SW 1271 (cell line): ENCODE measurements around the gene SLC66A2.
A peak's percentile ranks its signal among the peaks of the same experiment; 100 is the strongest.

Source experiments
- DNase-seq, 2 experiments: peaks; one replicate each; lab custom pipeline; 2025; lab: John Stamatoyannopoulos, UW

Gene SLC66A2

DNA sequence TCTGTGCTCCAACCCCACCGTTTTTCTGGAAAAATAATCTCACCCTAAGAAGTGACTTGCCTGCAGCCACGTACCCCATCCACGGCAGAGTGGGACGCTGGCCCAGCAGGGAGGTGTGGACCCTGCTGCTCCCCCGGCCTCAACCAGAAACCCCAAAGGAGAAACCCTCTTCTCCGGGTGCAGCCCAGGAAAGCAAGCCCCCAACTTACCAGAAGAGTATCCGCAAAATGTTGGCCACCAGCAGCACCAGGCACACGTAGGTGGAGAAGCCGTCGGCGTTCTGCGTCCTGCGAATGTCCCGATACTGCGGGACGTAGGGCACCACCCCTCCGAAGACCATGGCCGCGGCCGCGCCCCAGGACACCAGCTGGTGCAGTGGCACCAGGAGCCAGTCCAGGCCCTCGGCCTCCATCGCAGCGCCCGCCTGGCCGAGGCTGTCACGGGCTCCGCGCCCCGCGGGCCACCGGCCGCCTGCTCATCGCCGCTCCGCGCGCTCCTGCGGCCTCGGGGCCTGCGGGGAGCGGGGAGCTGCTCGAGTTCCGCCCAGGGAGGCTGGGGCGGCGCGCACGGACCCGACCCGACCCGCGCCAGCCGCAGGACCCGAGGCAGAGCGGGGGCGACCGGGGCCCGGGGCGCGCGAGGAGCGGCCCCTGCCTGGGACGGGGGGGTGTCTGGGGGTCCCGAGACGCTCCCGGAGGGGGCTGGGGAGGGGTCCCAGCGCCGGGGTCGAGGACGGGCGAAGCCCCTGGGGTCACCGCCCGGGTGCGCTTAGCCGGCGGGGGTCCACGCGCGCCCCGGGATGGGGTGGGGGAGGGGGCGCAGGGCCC lies 725 bp downstream of the SLC66A2 start:
- DNase-seq = peak in 1 of 2 experiments; percentile 33

DNA sequence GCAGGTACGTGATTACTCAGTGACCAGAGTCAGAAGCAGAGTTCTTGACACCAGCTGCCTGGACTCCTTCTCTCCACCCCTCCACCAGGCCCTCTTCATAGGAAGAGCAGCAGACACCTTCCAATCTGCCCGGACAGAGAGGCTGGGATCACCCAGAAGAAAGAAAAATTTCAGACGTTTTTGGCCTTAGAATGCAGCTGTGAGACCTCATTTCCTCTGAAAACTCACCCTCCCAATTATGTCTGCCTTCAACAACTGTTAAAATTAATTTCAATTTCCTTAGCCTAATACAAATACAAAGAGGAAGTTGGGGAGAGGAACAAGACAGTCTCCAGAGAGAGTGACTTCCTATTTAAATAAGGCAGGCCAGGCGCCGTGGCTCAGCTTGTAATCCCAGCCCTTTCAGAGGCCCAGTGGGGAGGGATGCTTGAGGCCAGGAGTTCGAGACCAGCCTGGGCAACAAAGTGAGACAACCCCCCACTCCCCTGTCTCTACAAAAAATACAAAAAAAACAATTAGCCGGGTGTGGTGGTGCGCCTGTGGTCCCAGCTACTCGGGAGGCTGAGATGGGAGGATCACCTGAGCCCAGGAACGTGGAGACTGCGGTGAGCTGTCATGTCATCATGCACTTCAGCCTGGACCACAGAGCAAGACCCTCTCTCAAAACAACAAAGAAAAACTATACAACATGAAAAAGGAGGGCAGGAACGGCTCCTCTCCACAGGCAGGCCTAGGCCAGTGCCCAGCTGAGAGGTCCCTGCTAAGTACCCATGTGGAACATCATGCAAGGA lies 1.6 kb downstream of the SLC66A2 start:
- no peak for DNase-seq

DNA sequence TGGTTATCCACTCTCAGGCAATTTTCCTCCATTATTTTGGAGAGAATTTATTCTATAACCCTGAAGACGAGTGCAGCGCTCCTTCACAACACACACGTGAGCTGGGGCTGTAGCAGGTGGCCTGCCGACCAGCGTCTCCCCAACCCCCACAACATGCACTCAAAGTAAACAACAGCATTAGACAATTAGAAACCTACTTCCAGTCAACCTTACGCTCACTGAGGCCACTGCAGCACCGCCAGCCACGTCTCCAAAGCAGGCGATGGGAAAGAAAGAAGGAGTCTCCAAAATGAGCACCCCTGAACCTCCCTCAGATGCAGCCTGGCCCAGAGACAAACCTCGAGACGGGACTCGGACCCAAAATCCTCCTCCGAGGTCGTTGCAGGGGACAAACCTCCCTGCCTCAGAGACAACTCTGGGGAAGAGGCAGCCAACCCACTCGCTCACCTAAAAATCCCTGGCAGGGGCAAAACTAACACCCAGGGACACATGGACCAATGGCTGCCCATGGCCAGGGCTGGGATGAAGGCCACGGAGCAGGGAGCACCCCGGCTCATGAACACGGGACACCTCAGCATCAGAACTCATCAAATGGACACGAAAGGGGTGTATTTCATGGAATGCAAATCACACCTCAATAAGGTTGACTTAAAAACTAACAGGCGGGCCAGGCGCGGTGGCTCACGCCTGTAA lies 2.6 kb downstream of the SLC66A2 start:
- DNase-seq = no peak

DNA sequence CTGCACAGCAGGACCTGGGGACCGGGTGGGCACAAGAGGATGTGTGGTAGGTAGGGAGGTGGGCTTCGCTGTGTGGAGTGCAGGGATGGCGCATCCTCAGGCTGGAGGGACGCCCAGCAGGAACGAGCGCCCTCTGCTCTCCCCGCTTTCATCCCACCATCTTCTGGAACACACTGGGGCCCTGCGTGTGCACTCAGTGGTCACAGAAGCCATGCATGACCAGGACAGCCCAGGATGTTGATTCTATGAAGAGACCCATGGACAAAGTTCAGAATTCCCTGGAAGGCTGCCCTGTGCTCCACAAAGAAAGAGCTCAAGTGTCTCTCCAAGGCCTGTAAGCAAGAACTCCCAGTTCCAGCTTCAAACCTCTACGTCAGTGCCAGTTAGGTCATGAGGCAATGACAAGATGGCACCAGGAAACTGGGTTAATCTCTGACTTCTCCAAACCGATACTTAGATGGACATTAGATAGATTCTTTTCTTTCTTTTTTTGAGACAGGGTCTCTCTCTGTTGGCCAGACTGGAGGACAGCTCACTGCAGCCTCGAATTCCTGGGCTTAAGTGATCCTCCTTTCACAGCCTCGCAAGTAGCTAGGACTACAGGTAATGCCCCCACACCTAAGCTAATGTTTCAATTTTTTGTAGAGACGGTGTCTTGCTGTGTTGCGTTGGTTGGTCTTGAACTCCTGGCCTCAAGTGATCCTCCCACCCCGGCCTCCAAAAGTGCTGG lies 3.4 kb downstream of the SLC66A2 start:
- DNase-seq = no peak

DNA sequence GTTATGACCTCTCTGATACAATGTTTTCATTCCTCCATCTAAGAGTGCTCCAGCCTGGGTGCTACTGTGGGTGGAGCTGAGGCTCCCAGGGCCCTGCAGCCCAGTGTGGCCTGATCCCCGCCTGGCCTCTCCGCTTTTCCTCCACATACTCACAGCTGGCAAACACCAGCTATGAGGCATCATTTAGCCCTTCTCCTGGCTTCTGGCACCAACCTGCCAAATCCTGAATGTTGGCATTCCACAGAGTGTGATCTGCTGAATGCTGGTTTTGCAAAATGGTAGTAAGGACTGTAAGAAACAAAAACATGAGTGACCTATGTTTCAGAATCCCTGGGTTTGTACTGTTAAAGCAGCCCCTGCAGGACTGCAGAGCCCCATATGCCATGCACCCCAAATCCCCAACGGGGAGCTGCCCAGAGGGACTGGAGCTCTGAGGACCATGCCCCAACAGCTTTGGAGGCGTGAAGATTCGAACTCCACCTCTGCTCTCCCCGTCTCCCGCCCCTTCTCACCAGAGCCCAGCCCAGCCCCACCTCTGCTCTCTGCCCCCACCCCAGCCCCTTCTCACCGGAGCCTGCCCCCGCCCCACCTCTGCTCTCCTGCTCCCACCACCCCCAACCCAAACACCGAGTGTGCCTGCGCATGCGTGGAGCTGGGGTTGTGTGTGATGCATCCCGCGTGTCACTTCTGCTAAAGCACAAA lies 4.2 kb downstream of the SLC66A2 start:
- DNase-seq = no peak

DNA sequence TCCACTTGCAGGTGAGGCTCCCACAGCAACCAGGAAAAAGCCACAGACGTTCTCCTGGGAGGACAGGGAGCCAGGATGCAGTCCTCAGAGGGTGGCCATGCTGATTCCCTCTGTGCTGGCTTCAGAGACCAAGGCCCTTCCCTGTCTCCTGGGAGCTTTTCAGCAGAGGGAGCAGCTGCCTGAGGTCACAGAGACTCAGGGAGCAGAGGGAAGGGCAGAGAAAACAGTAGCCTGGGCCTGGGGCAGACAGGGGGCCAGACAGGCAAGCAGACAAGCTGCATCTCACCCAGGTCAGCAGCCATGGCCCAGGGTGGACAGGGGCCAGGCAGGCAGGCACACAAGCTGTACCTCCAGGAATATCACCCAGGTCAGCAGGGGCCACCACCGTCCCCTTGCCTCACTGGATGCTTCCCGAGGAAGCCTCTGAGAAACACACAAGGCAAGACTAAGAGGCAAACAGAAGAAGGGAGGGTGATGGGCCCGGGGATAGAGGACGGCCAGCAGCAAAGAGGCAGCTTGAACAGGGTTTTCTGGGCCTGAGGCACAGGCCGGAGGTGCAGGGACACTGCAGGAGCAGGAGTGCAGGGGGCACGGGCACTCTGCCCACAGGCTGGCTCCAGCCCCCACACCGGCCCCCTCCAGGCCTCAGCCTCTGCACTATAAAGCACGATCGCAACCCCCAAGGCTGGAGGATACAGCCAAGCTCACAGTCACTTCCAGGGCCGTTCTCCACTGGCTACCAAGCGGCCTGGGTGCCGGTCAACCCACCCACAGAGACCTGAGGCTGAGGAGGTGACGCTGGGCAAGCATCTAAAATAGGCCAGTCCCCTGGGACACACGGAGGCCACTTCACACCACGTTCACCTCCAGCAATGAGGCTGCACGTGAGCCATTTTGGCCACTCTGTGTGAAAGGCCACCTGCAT lies 6.1 kb downstream of the SLC66A2 start:
- no peak for DNase-seq

DNA sequence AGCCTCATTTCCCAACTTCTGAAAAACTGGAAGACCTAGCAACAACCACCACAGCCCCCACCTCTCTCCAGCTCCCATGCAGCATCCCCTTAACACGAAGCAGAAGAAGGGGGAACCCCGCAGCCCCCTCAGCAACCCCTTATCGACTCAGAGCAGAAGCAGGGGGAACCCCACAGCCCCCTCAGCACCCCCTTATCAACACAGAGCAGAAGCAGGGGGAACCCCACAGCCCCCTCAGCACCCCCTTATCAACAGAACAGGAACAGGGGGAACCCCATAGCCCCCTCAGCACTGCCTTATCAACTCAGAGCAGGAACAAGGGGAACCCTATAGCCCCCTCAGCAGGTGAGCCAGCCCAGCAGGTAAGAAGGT lies 6.7 kb downstream of the SLC66A2 start:
- no peak for DNase-seq

DNA sequence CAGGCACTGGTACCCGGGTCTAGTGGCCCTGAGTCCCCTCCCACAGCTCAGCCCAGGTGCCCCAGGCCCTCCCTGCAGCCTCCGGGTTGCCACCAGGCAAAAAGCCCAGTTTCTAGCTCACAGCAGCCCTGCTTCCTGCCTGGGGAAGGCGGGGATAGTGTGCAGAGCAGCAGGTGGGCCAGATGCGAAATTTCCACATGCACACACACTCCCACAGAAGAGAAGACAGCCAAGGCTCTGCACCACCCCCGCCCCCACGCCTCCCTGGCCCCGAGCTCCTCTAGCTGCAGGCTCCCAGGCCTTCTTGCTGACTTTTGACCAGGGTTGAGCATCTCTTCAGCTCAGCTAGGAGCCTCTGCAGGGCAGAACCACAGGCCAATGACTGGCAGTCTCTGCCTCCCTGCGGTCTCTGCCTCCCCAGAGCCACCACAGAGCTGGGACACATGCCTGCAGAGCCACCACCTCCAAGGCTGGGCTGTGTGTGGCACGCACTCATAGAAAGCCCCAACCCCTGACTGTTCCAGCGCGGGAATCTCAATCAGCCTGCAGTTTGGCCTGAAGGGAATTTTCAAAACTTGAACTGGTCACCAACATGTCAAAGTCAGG lies 7.2 kb downstream of the SLC66A2 start:
- no peak for DNase-seq

DNA sequence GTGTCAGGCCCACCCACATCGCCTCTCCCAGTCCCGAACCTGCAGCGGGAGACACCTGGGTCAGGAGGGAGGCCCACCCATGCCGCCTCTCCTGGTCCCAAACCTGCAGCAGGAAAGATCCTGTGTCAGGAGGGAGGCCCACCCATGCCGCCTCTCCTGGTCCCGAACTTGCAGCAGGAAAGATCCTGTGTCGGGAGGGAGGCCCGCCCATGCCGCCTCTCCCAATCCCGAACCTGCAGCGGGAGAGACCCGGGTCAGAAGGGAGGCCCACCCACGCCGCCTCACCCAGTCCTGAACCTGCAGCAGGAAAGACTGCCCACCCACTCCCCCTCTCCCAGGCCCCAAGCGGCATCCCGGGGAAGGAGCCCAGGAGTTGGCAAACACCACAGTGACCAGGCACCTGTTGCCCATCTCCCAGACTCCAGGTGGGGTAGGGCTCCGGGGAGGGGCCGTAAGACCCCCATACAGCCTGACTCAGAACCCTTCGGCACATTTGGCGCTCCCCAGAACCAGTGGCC lies 7.8 kb downstream of the SLC66A2 start:
- no peak for DNase-seq

DNA sequence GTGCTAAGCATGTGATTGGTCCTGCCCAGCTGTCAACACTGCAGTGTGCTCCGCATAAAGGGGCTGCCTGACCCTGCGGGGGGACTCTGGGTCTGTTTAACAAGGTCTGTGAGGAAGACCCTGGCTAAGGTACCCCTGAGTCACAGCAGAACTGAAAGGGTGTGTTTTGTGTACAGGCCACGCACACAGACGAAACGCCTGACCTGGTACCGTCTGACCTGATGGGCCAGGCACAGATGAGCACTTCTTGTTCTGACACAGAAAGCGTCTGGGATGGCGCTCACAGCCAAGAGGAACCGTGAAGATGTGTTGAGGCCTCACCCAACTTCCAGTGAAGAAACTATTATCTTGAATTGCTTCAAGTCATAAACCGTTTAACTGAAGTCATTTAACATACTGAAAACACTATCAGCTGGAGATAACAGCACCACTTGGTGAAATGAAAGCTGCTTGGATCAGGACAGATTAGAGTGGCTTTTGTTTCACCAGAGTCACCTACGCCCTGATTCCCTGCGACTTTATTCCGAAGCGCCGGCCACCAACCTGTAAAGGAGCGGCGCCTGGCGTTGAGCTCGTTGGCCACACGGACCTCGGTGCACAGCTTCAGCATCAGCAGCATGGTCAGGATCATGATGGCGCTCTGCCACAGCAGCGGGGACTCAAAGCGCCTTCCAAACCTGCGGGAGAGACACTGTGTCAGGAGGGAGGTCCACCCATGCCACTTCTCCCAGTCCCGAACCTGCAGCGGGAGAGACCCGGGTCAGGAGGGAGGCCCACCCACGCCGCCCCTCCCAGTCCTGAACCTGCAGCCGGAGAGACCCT lies 8.5 kb downstream of the SLC66A2 start:
- no peak for DNase-seq

DNA sequence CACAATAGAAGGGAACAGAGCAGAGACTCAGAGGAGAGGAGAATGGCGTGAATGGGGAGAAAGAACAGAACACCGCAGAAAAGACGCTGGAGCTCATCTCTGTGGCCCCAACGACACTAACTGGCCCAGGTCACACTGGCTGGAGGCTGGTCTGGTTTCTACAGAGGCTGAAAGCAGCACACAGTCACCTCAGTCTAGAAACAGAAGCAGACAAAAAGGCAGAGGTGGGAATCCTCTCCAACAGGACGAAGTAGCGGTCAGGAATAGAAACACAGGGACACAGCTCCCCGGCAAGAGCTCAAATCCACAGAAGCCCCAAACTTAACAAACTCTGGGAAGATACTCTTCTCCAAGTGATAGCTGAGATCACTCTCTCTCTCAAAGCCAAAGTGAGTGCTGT lies 9.2 kb downstream of the SLC66A2 start:
- DNase-seq = no peak

DNA sequence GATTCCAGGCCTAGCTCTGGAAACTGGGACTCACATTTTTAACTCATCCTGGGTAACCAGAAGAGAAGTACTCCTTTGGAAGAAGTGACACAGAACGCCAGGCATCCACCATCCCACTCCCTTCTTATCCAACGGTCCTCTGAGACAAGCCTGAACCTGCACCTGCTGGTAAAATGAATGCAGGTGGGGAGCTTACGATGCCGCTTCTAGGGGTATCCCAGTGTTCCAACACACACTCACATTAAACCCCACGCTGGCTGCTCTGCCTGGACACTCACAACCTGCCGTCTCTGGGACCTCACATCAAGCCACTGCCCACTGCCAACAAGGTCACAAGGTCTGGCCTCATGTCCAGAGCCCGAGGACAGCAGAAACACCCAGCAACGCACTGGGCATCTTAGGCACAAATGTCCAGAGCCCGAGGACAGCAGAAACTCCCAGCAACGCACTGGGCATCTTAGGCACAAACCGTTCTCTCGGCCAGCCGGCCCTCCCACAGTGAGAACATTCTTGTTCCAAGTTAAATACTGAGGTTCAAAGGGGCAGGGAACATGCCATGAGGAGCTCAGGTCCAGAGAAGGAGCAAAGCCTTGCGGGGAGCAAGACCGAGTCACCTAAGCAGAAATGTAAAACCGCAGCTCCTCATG lies 9.9 kb downstream of the SLC66A2 start:
- no peak for DNase-seq

DNA sequence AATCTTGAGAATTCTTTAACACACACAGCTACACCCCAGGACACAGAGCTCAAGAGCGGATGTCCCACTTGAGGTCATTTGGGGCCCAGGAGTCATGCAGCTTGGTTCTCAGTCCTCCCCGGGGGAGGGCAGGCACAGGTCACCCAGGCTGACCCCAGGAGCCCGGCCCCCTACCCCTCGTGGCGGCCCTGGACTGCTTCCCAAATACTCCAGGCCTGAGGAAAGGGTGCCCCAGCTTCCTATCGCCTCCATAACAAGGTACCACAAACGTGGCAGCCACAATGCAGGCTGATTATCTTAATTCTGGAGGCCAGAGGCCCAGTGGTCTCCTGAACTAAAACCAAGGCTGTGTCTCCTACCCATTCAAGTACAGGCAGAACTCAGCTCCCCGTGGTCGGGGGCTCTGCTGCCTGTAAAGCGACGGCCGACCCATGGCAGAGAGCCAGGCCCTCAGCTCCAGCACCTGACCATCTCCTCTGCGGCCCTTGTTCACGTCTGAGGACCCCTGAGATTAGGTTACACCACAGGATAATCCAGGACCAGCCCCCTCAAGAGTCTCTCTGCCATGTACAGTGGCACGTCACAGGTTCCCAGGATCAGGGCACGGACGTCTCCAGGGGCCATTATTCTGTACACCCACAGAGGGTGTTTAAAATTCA lies 10.5 kb downstream of the SLC66A2 start:
- DNase-seq = no peak

DNA sequence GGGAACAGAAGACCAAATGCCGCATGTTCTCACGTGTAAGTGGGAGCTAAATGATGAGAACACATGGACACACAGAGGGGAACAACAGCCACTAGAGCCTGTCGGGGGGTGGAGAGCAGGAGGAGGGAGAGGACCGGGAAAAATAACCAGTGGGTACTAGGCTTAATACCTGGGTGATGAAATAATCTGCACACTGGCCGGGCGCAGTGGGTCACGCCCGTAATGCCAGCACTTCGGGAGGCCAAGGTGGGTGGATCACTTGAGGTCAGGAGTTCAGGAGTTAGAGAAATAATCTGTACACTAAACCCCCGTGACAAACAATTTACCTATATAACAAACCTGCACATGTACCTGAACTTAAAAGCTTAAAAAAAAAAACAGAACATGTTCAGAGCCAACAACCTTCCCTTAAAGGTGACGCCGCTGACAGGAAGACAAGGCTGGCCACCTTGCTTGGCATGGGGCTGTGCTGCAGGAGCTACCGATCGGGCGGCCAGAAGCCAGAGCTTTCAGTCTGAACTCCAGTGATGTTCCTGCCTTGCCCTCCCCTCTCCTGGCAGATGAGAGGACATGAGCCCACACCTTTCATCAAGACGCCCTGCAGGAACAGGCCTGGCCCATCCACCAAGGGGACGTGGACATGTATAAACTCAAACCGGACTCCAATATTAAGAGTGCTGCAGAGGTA lies 11.2 kb downstream of the SLC66A2 start:
- DNase-seq = no peak

DNA sequence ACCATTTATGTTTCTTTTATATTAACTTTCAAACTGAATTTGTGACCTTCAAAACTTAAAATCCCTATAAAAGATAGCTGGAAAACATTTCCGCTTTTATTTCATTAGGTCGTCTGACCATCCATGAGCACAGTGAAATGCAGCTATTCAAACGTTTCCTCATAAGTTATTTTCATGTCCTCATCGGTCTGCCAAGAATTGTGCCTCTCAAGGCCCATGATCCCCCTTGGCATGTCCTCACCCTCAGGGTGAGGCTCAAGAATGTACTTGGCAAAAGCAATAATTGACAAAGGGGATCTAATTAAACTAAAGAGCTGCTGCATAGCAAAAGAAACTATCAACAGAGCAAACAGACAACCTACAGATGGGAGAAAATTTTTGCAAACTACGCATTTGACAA lies 12.4 kb downstream of the SLC66A2 start:
- no peak for DNase-seq

DNA sequence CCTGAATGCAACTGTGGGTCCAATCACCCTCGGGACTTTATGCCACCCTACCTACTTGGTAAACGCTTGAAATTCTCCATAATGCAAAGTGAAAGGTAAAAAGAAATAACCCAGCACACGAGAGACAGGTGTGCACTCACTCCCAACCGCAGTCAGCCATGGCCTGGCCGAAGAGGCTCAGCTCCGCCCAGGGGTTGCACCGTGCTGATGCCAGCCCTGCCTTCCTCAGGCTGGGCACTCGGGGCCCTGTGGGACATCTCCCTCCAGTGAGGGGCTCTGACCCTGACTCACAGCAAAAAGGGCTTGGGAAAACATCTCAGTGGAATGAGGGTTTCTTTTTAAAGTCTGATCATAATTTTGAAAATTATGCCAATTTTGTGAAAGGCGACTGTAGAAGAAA lies 13.3 kb downstream of the SLC66A2 start:
- no peak for DNase-seq
